Measurements from ENCODE around the gene KRT84.

KRT84 gene

GRCh38 chr12:52382854-52383253, 2.6 kb downstream of the KRT84 start:
- DNase-seq = no peak

- DNase-seq = no peak
These were observed 4.2 kb downstream of the KRT84 start for GRCh38 chr12:52381206-52381605.

DNA sequence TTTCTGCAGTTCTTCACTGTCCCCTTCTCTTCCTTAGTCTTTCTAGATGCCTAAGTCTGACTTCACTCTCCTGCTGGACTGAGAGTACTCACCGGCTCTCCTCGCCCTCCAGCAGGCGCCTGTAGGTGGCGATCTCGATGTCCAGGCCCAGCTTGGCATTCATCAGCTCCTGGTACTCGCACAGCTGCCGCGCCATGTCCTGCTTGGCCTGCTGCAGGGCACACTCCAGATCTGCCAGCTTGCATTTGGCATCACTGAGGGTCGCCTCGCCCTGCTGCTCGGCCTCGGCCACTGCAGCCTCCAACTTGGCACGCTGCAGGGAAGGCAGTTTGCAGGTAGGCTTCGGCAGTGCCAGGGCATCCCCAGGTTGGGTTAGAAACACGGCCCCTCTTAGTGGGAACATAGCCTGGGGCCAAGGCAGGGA, 5.2 kb downstream of the KRT84 start:
- DNase-seq = peak; percentile 55

GRCh38 chr12:52379536-52379935, 5.9 kb downstream of the KRT84 start:
- no peak for DNase-seq

GRCh38 chr12:52378091-52378490, 7.4 kb downstream of the KRT84 start:
- DNase-seq = no peak

GRCh38 chr12:52377266-52377665, 8.2 kb downstream of the KRT84 start:
- no peak for DNase-seq

GRCh38 chr12:52372216-52373154, 13.0 kb downstream of the KRT84 start:
- peak; percentile 89 for DNase-seq

GRCh38 chr12:52371716-52372115, 13.7 kb downstream of the KRT84 start:
- no peak for DNase-seq

- no peak for DNase-seq
These were observed 14.4 kb downstream of the KRT84 start for GRCh38 chr12:52370926-52371608.

DNA sequence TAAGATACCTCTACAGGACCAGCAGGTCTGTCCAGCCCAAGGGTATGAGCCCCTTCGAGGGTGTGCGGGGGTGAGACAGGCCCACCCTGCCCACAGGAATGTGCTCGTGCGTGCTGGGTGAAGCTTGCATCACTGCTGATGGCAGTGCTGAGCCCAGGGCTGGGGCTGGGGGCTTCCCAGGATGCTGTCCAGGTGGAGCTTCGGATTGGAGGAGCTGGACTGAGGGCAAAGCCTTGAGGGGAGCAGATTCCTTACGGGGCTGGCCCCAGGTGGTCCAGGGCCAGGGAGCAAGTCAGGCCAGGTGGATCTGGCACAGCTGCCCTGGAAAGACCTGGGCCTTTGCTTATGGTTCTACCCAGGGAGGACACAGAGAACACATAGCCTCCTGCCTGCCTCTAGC, 15.6 kb downstream of the KRT84 start:
- no peak for DNase-seq

DNA sequence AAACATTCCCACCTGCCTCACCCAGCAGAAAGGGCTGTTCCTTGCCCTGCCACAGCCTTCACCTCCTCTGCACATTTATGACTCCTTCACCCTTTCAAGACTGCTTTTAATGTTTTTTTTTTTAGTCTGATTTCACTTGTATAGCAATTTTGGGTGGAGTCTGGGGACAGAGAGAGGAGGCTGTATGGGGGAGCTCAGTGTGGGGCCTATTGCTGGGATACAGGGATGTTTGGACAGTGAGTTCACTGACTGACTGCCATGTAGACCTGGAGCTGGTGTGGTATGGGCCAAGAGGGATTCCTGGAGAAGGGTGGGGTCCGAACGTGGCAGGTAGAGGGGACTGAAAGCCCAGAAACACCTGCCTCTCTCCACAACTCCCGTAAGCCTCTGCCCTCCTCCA, 16.2 kb downstream of the KRT84 start:
- DNase-seq = no peak

DNA sequence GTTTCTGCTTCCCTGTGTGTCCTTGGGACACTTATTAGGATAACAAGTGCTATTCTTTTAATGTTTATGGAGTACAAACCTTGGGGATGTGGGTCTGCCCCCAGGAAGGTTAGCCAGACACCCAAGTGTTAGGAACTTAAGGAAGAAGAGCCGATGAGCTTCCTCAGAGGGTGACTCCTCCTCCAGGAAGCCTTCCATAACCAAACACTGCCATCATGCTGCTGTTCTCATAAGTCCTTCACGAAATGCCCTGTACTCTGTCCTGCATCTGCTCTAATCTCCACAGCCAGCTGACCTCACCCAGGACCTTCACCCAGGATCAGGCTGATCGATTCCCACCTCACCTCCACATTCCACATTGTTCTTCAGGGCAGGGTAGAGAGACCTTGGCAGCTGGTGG, 16.9 kb downstream of the KRT84 start:
- no peak for DNase-seq

DNA sequence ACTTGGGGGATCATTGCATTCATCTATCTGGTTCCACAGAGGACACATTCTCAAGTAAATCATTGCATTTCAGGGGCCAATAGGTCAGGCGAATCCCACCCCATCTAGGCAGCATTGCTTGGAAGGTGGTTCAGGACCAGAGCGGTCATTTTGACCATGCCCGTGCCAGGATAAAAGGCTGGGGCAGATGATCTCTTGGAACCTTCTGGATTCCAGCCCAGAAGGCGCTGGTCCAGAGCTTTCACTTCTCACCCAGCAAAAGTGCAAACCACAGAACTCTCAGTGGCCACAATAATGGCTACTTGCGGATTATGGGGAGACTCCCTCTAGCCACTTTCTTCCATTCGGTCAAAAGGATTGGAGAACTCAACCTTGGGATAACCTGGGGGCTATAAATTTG, 17.6 kb downstream of the KRT84 start:
- no peak for DNase-seq

GRCh38 chr12:52366738-52367485, 18.5 kb downstream of the KRT84 start, which contains the start of gene KRT85:
TSS of gene KRT85 (minus strand) at chr12:52367481. CDS start at chr12:52367405, 76 bp downstream.
- no peak for DNase-seq

DNA sequence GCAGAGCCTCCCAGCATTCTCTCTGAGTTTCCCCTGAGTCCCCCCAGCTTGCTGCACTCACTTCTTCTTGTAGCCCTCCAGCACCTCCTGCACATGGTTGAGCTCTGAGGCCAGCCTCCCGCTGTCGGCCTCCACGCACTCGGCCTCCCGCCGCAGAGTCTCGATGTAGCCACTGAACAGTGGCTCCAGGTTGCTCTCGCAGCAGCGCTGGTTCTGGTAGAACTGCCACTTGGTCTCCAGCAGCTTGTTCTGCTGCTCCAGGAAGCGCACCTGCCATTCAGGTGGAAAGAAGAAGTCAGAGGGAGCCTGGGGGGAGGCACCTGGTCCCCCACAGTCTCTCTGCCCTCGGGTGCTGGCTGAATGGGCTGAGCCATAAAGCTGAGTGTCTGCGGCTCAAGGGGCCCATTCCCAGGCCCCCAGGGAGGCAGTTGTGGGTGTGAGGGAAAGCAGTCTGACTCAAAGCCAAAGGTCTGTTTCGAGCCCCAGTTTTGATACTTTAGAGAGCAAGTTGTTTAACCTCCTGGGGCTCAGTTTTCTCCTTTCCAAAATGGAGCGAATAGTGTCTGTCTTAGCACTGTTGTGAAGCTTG, 20.5 kb downstream of the KRT84 start:
- no peak for DNase-seq

DNA sequence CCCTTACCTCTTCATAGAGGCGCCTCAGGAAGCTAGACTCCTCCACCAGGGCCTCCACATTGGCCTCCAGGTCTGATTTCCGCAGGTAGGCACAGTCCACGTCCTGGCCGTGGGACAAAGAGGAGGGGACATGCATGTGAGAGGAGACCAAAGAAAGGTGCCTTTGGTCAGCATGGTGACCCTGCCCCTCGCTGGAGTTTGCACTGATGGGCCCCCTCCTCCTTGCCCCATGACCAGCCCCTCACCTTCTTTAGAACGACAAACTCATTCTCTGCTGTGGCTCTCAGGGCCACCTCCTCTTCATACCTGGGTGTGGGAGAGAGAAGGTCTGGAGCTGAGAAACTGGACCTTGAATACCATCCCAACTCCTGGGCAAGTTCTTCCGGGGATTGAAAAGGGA, 21.4 kb downstream of the KRT84 start:
- no peak for DNase-seq

GRCh38 chr12:52363111-52363679, 22.3 kb downstream of the KRT84 start:
- no peak for DNase-seq

- no peak for DNase-seq
These were observed 23.2 kb downstream of the KRT84 start for GRCh38 chr12:52362118-52362726.

GRCh38 chr12:52361553-52361952, 23.9 kb downstream of the KRT84 start:
- no peak for DNase-seq

- DNase-seq = no peak
These were observed 24.7 kb downstream of the KRT84 start for GRCh38 chr12:52360663-52361271.

- DNase-seq = no peak
These were observed 25.3 kb downstream of the KRT84 start for GRCh38 chr12:52360106-52360662.

All from 8988T (cell line).